C4-2B (cell line): ENCODE results near the gene APOBR.

Experiments
- ZFX ChIP-seq: fragments of 450-650 bp; IDR thresholded peaks from 2 replicates; pipeline ENCODE4 v1.6.1; 2017
- TF ChIP-seq, protein P1 (sequence below): fragments of 450-650 bp; conservative IDR thresholded peaks from 2 replicates; pipeline ENCODE4 v1.5.1; 2017; ENCODE audit warnings: mild to moderate bottlenecking

DNA sequence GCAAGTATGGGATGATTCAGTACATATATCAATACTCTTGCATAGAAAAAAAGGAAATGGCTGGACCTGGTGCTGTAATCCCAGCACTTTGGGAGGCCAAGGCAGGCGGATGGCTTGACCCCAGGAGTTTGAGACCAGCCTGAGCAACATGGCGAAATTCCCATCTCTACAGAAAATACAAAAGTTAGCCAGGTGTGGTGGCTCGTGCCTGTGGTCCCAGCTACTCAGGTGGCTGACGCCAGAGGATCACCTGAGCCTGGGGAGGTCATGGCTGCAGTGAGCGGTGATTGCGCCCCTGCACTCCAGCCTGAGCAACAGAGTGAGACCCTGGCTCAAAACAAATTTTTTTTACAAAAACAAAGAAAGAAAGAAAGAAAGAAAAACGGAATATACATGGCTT is 52.2 kb downstream of the APOBR start:
- TF ChIP-seq, protein P1, sequence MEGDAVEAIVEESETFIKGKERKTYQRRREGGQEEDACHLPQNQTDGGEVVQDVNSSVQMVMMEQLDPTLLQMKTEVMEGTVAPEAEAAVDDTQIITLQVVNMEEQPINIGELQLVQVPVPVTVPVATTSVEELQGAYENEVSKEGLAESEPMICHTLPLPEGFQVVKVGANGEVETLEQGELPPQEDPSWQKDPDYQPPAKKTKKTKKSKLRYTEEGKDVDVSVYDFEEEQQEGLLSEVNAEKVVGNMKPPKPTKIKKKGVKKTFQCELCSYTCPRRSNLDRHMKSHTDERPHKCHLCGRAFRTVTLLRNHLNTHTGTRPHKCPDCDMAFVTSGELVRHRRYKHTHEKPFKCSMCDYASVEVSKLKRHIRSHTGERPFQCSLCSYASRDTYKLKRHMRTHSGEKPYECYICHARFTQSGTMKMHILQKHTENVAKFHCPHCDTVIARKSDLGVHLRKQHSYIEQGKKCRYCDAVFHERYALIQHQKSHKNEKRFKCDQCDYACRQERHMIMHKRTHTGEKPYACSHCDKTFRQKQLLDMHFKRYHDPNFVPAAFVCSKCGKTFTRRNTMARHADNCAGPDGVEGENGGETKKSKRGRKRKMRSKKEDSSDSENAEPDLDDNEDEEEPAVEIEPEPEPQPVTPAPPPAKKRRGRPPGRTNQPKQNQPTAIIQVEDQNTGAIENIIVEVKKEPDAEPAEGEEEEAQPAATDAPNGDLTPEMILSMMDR = no peak
- no peak for TF ChIP-seq ZFX
